Measurements from ENCODE around the gene UBE2F.

Gene UBE2F

GRCh38 chr2:238080518-238080917, 113.7 kb downstream of the UBE2F start:
- no peak for DNase-seq (ENCODE audit: low read depth in 1 of 2, low spot score in 1 of 2)
- no peak for TF ChIP-seq SPI1 (IDR thresholded peaks at IDR 0.05; ENCODE audit: borderline replicate concordance, low read depth)
- TF ChIP-seq GABPA (IDR thresholded peaks at IDR 0.05; ENCODE audit: low read depth), result no peak
- no peak for TF ChIP-seq POLR2AphosphoS5 (IDR thresholded peaks at IDR 0.05; ENCODE audit: low read depth)
- no peak for TF ChIP-seq CTCF (IDR thresholded peaks at IDR 0.05; ENCODE audit: insufficient read depth, low read length)
- TF ChIP-seq REST (IDR thresholded peaks at IDR 0.05; ENCODE audit: insufficient replicate concordance, low read depth), result no peak
- Histone ChIP-seq H3K27ac (replicated peaks) (no peak overlapping the region), H3K27me3 (ENCODE audit: insufficient read depth, poor library complexity, severe bottlenecking) (no peaks in the 10 kb centered on the region), H3K4me3 (replicated peaks; ENCODE audit: insufficient read depth, low read length) (no peak overlapping the region)

- H3K4me3 ChIP-seq (replicated peaks; ENCODE audit: insufficient read depth, low read length), result no peak overlapping the region
- H3K27me3 ChIP-seq (ENCODE audit: insufficient read depth, poor library complexity, severe bottlenecking), result no peaks in the 10 kb centered on the region
- DNase-seq (ENCODE audit: low read depth in 1 of 2, low spot score in 1 of 2), result no peak
- TF ChIP-seq SPI1 (IDR thresholded peaks at IDR 0.05; ENCODE audit: borderline replicate concordance, low read depth), result no peak
- no peak for TF ChIP-seq REST (IDR thresholded peaks at IDR 0.05; ENCODE audit: insufficient replicate concordance, low read depth)
- TF ChIP-seq POLR2AphosphoS5 (IDR thresholded peaks at IDR 0.05; ENCODE audit: low read depth), result no peak
- TF ChIP-seq GABPA (IDR thresholded peaks at IDR 0.05; ENCODE audit: low read depth), result no peak
- no peak for TF ChIP-seq CTCF (IDR thresholded peaks at IDR 0.05; ENCODE audit: insufficient read depth, low read length)
- no peak overlapping the region for H3K27ac ChIP-seq (replicated peaks)
These were observed 114.3 kb downstream of the UBE2F start for GRCh38 chr2:238081150-238081549.

- no peaks in the 10 kb centered on the region for H3K27me3 ChIP-seq (ENCODE audit: insufficient read depth, poor library complexity, severe bottlenecking)
- H3K27ac ChIP-seq (replicated peaks), result no peak overlapping the region
- no peak overlapping the region for H3K4me3 ChIP-seq (replicated peaks; ENCODE audit: insufficient read depth, low read length)
- TF ChIP-seq GABPA (IDR thresholded peaks at IDR 0.05; ENCODE audit: low read depth), result no peak
- TF ChIP-seq CTCF (IDR thresholded peaks at IDR 0.05; ENCODE audit: insufficient read depth, low read length), result no peak
- TF ChIP-seq POLR2AphosphoS5 (IDR thresholded peaks at IDR 0.05; ENCODE audit: low read depth), result no peak
- TF ChIP-seq SPI1 (IDR thresholded peaks at IDR 0.05; ENCODE audit: borderline replicate concordance, low read depth), result no peak
- no peak for TF ChIP-seq REST (IDR thresholded peaks at IDR 0.05; ENCODE audit: insufficient replicate concordance, low read depth)
- DNase-seq (ENCODE audit: low read depth in 1 of 2, low spot score in 1 of 2), result no peak
These were observed 114.7 kb downstream of the UBE2F start for GRCh38 chr2:238081561-238081960.

Measured in HL-60 (cell line).